NCI-H2107 treated with DMSO at 0.1 percent for 48 hours (cell line): ENCODE measurements around the gene NIP7.

ENCODE experiments used
- DNase-seq: peaks from one replicate; lab custom pipeline; 2025; ENCODE audit not compliant: unreplicated experiment; lab: John Stamatoyannopoulos, UW

NIP7 gene

GRCh38 chr16:69384974-69385373 lies 45.4 kb downstream of the NIP7 start:
- no peak for DNase-seq

DNA sequence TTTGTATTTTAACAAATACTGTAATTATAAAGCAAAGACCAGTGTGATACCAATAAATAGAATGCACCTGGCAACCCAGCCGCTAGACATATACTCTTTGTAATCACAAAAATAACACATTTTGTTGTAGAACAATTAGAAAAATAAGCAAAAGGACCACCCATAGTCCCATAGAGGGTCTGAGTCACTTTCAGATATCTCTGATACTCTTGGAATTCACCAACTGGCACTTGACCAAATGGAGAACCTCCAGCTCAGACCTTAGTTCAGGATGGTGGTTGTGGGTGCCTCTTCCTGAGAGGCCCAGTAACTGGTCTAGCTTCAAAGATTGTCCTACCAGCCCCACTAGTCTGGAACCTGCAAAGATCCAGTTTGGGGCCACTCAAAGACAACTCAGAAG lies 47.0 kb downstream of the NIP7 start:
- no peak for DNase-seq
